ENCODE data around the gene PTPRG.

GRCh38 chr3:61679026-61679425 is 117.7 kb downstream of the PTPRG start:
- TF ChIP-seq, protein P1, sequence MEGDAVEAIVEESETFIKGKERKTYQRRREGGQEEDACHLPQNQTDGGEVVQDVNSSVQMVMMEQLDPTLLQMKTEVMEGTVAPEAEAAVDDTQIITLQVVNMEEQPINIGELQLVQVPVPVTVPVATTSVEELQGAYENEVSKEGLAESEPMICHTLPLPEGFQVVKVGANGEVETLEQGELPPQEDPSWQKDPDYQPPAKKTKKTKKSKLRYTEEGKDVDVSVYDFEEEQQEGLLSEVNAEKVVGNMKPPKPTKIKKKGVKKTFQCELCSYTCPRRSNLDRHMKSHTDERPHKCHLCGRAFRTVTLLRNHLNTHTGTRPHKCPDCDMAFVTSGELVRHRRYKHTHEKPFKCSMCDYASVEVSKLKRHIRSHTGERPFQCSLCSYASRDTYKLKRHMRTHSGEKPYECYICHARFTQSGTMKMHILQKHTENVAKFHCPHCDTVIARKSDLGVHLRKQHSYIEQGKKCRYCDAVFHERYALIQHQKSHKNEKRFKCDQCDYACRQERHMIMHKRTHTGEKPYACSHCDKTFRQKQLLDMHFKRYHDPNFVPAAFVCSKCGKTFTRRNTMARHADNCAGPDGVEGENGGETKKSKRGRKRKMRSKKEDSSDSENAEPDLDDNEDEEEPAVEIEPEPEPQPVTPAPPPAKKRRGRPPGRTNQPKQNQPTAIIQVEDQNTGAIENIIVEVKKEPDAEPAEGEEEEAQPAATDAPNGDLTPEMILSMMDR (IDR thresholded peaks at IDR 0.05; ENCODE audit: low read depth, low read length) = no peak
- TF ChIP-seq EZH2phosphoT487 (IDR thresholded peaks at IDR 0.05; ENCODE audit: low read depth) = no peak

All from OCI-LY3 (cell line).